ENCODE results near the gene MAPRE3. TPM values are rescaled to one million over a fixed set of nuclear protein-coding genes. Genes with fewer than 3 reads are reported as not detected.
A peak's percentile ranks its signal among the peaks of the same experiment; 100 is the strongest.

Gene MAPRE3
- polyA plus RNA-seq, 3 donors from 2014 or later: 1.7 to 2.2 (median 1.9) TPM

- DNase-seq: no peak
- Mint-ChIP-seq H3K27ac (no peak overlapping the region), H3K4me3 (no peak overlapping the region), H3K27me3 (ENCODE audit: low read depth in 3 of 3) (peaks cover 0 to 1% (median 0%) of the 10 kb centered on the region in 3 donors), H3K4me1 (no peaks in the 10 kb centered on the region), H3K36me3 (peaks cover 0 to 3% (median 3%) of the 10 kb centered on the region in 3 donors), H3K9me3 (no peaks in the 10 kb centered on the region)
Measured at GRCh38 chr2:27019459-27019858, 49.0 kb downstream of the MAPRE3 start.

DNA sequence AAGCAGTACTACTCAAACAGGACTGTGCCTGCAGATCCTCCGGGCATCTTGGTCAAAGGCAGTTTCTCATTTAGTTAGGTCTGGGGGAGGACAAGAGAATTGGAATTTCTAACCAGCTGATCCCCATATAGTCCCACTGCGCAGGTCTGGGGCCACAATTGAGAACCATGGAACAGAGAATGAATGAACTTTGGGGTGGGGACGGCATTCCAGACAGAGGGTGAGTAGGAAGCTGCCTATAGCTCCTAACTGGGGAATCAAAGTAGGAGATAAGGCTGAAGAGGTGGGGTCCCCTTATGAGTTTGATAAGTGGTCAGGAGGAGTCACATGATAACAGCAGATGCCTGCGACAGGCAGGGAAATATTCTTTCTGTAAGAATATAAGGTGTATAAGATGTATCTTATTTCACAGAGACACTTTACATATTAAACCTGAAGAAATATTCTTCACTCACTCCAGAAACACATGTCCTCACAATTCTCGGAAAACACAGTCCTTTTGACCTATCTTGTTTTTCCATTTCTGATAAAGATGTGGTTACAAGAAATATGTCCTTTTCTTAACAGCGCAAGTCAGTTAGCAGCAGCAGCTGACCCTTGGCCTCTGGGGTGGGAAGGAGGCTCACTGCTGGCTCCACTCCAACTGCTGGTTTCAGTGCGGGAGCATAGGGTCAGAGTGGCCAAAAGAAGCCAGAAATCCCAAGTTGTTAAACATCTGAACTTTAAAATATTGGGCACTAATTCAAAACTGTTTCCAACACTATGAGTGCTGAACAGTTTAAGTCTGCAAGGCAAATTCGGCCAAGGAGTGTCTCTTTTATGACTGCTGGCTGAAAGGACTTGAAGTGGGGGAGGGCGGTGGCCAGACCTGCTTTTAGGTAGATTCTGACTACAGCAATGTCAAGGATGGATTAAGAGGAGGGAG, 49.8 kb downstream of the MAPRE3 start:
- Mint-ChIP-seq H3K27ac (no peak overlapping the region), H3K27me3 (ENCODE audit: low read depth in 3 of 3) (peaks cover 0 to 1% (median 0%) of the 10 kb centered on the region in 3 donors), H3K9me3 (no peaks in the 10 kb centered on the region), H3K36me3 (peaks cover 0 to 3% (median 3%) of the 10 kb centered on the region in 3 donors), H3K4me1 (no peaks in the 10 kb centered on the region), H3K4me3 (no peak overlapping the region)
- DNase-seq: no peak

GRCh38 chr2:27021253-27022049, 51.0 kb downstream of the MAPRE3 start:
- Mint-ChIP-seq H3K27me3 (ENCODE audit: low read depth in 3 of 3) (peaks cover 0 to 1% (median 0%) of the 10 kb centered on the region in 3 donors), H3K9me3 (no peaks in the 10 kb centered on the region), H3K4me3 (no peak overlapping the region), H3K4me1 (no peaks in the 10 kb centered on the region), H3K36me3 (peaks cover 0 to 3% (median 3%) of the 10 kb centered on the region in 3 donors), H3K27ac (no peak overlapping the region)
- no peak for DNase-seq

GRCh38 chr2:27023740-27024139, 53.3 kb downstream of the MAPRE3 start:
- no peak for DNase-seq
- Mint-ChIP-seq H3K4me1 (no peaks in the 10 kb centered on the region), H3K4me3 (no peak overlapping the region), H3K36me3 (peaks cover 0 to 3% (median 3%) of the 10 kb centered on the region in 3 donors), H3K27ac (no peak overlapping the region), H3K27me3 (ENCODE audit: low read depth in 3 of 3) (peaks cover 0 to 1% (median 0%) of the 10 kb centered on the region in 3 donors), H3K9me3 (no peaks in the 10 kb centered on the region)

DNA sequence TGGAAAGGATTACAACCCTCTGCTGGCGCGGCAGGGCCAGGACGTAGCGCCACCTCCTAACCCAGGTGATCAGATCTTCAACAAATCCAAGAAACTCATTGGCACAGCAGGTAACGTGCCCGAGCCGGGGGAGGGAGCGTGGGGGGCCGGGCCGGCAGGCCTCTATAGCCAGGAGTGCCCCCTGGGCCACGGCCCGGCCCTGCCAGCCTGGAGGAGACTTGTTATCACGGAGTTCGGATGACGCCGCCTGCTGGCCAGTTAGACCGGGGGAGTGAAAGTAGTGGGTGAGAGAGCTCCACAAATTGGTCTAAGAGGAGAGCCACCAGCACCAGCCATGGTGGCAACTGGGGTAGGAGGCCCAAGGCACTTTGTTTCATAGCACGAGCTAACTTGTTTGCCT, 53.8 kb downstream of the MAPRE3 start:
- peaks cover 0 to 3% (median 3%) of the 10 kb centered on the region in 3 donors for H3K36me3 Mint-ChIP-seq
- no peak overlapping the region for H3K27ac Mint-ChIP-seq
- no peaks in the 10 kb centered on the region for H3K9me3 Mint-ChIP-seq
- H3K4me3 Mint-ChIP-seq: no peak overlapping the region
- peaks cover 0 to 3% (median 0%) of the 10 kb centered on the region in 3 donors for H3K27me3 Mint-ChIP-seq (ENCODE audit: low read depth in 3 of 3)
- no peaks in the 10 kb centered on the region for H3K4me1 Mint-ChIP-seq
- no peak for DNase-seq

- H3K9me3 Mint-ChIP-seq: no peaks in the 10 kb centered on the region
- H3K4me3 Mint-ChIP-seq: no peak overlapping the region
- peaks cover 0 to 3% (median 0%) of the 10 kb centered on the region in 3 donors for H3K27me3 Mint-ChIP-seq (ENCODE audit: low read depth in 3 of 3)
- H3K4me1 Mint-ChIP-seq: no peaks in the 10 kb centered on the region
- H3K27ac Mint-ChIP-seq: no peak overlapping the region
- DNase-seq: no peak
- H3K36me3 Mint-ChIP-seq: peaks cover 0 to 3% (median 3%) of the 10 kb centered on the region in 3 donors
Measured at GRCh38 chr2:27024812-27025211, 54.4 kb downstream of the MAPRE3 start.

- no peaks in the 10 kb centered on the region for H3K4me1 Mint-ChIP-seq
- no peaks in the 10 kb centered on the region for H3K9me3 Mint-ChIP-seq
- peaks cover 0 to 3% (median 0%) of the 10 kb centered on the region in 3 donors for H3K27me3 Mint-ChIP-seq (ENCODE audit: low read depth in 3 of 3)
- H3K36me3 Mint-ChIP-seq: peaks cover 0 to 3% (median 3%) of the 10 kb centered on the region in 3 donors
- no peak for DNase-seq
- H3K27ac Mint-ChIP-seq: no peak overlapping the region
- H3K4me3 Mint-ChIP-seq: no peak overlapping the region
Measured at GRCh38 chr2:27025281-27025800, 54.9 kb downstream of the MAPRE3 start.

DNA sequence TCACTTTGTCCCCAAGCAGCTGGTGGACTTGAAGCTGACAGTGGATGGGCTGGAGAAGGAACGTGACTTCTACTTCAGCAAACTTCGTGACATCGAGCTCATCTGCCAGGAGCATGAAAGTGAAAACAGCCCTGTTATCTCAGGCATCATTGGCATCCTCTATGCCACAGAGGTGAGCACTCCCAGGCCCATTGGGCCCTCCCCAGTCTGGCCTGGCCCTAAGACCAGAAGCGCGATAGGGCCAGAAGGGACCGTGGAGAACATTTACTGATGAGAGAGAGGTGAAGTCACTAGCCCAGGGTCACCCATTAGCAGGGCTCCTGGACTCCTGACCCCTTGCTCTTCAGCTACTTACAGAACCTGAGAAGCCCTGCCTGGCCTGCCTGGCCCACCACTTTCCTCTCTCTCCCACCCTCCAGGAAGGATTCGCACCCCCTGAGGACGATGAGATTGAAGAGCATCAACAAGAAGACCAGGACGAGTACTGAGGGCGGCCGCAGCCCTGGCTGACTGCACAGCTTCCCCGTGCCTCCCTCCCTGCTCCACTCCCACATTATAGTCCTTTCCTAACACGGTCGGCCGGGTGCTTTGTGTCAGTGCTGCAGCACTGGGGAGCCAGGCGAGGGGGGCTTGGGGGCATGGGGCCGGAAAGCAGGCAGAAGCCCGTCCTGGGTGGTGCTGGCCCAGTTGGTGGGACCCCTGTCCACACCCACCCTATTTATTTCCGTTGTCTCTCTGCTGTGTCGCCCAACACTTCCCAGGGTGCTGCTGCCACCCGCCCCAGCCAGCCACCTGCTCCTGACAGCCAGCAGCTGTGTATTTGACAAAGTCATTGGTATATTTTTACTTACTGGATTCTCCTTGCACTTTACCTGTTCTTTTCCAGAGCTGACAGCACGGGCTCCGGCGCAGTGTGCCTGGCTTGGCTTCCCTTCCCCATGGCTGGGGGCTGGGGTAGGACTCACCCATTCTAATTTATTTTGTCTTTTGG, 55.7 kb downstream of the MAPRE3 start:
- no peak for DNase-seq
- no peaks in the 10 kb centered on the region for H3K9me3 Mint-ChIP-seq
- no peak overlapping the region for H3K4me3 Mint-ChIP-seq
- no peak overlapping the region for H3K27ac Mint-ChIP-seq
- H3K4me1 Mint-ChIP-seq: peaks cover 0 to 2% of the 10 kb centered on the region in 2 donors
- H3K36me3 Mint-ChIP-seq: peaks cover 0 to 3% (median 3%) of the 10 kb centered on the region in 3 donors
- H3K27me3 Mint-ChIP-seq (ENCODE audit: low read depth in 3 of 3): peaks cover 0 to 3% (median 0%) of the 10 kb centered on the region in 3 donors

DNA sequence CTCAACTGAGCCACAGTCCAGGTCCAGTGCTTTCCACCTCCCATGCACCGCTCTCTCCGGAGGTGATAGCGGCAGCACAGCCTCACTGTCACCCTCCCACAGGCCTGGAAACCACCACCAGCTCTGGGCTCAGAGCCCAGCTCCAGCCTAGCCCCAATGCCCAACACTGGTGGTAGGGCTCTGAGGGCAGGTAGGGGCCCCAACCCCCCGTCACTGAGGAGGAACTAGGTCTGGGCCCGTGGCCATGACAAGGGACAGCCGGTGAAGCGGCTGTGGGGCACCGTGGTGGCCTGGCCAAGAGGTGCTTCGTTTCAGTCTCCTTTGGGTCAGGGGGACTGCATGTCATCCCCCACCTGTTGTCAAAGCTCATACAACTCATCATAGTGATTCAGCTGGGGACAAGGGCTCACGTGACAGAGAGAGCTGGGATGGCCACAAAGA, 56.8 kb downstream of the MAPRE3 start:
- Mint-ChIP-seq H3K27ac (no peak overlapping the region), H3K9me3 (no peaks in the 10 kb centered on the region), H3K36me3 (peaks cover 0 to 3% (median 3%) of the 10 kb centered on the region in 3 donors), H3K4me1 (peaks cover 5 to 7% of the 10 kb centered on the region in 2 donors), H3K4me3 (no peak overlapping the region), H3K27me3 (ENCODE audit: low read depth in 3 of 3) (peaks cover 0 to 3% (median 0%) of the 10 kb centered on the region in 3 donors)
- no peak for DNase-seq

DNA sequence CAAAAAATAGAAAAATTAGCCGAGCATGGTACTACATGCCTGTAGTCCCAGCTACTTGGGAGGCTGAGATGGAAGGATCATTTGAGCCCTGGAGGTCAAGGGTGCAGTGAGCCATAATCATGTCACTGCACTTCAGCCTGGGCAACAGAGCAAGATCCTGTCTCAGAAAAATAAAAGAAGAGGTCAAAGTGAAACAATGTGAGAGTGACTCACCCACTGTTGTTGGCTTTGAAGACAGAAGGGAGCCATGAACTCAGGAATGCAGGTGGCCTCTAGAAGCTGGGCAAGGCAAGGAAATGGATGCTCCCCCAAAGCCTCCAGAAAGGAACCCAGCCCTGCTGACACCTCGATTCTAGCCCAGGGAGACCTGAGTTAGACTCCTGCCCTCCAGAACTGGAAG, 58.6 kb downstream of the MAPRE3 start:
- H3K36me3 Mint-ChIP-seq: no peaks in the 10 kb centered on the region
- H3K9me3 Mint-ChIP-seq: no peaks in the 10 kb centered on the region
- no peak overlapping the region for H3K27ac Mint-ChIP-seq
- peaks cover 20% of the 10 kb centered on the region in 2 donors for H3K4me1 Mint-ChIP-seq
- peaks cover 0 to 2% (median 0%) of the 10 kb centered on the region in 3 donors for H3K27me3 Mint-ChIP-seq (ENCODE audit: low read depth in 3 of 3)
- no peak for DNase-seq
- no peak overlapping the region for H3K4me3 Mint-ChIP-seq

- Mint-ChIP-seq H3K27me3 (ENCODE audit: low read depth in 3 of 3) (peaks cover 0 to 2% (median 0%) of the 10 kb centered on the region in 3 donors), H3K9me3 (no peaks in the 10 kb centered on the region), H3K4me1 (peaks cover 29 to 37% of the 10 kb centered on the region in 2 donors), H3K36me3 (peaks cover 0 to 15% (median 0%) of the 10 kb centered on the region in 3 donors), H3K27ac (peak within 1 kb of the TSS; percentile 78 to 92 (median 90)), H3K4me3 (peak within 1 kb of the TSS; percentile 89 to 93 (median 92))
- peak; percentile 72 to 77 (median 76) for DNase-seq
Measured at GRCh38 chr2:27032495-27033252, 62.2 kb downstream of the MAPRE3 start, which contains the start of gene TMEM214. Gene TMEM214 (plus strand): TSS chr2:27032965. CDS start chr2:27033016, 51 bp downstream.

- peaks cover 29 to 37% of the 10 kb centered on the region in 2 donors for H3K4me1 Mint-ChIP-seq
- DNase-seq: no peak
Measured at GRCh38 chr2:27033253-27033852, 62.9 kb downstream of the MAPRE3 start.

More at GRCh38 chr2:27033253-27033852, 62.9 kb downstream of the MAPRE3 start:
- H3K4me3 Mint-ChIP-seq: peak overlapping the region; percentile 89 to 93 (median 92)
- no peaks in the 10 kb centered on the region for H3K9me3 Mint-ChIP-seq
- peak overlapping the region; percentile 78 to 91 (median 86) for H3K27ac Mint-ChIP-seq
- H3K36me3 Mint-ChIP-seq: peaks cover 0 to 15% (median 0%) of the 10 kb centered on the region in 3 donors
- peaks cover 0 to 2% (median 0%) of the 10 kb centered on the region in 3 donors for H3K27me3 Mint-ChIP-seq (ENCODE audit: low read depth in 3 of 3)

All from immature natural killer cell (primary cell).